Dedifferentiated amniotic fluid mesenchymal stem cell (primary cell): ENCODE measurements around the gene LMX1B.

Experiments used
- DNase-seq: peaks from one replicate; pipeline ENCODE4 v3.0.0-alpha.2; 2016; ENCODE audit errors: extremely low spot score

The LMX1B gene

GRCh38 chr9:126617823-126618165 is 4.1 kb downstream of the LMX1B start:
- DNase-seq: no peak

- DNase-seq: no peak
These were observed 4.5 kb downstream of the LMX1B start for GRCh38 chr9:126618190-126618584.

GRCh38 chr9:126618585-126619360 is 5.0 kb downstream of the LMX1B start:
- DNase-seq: no peak

GRCh38 chr9:126619361-126620135 is 5.8 kb downstream of the LMX1B start:
- DNase-seq: no peak

GRCh38 chr9:126620478-126620877 is 6.8 kb downstream of the LMX1B start:
- DNase-seq: no peak

GRCh38 chr9:126621061-126621918 is 7.6 kb downstream of the LMX1B start:
- no peak for DNase-seq

GRCh38 chr9:126621919-126622735 is 8.4 kb downstream of the LMX1B start:
- DNase-seq: no peak

GRCh38 chr9:126623314-126623666 is 9.6 kb downstream of the LMX1B start:
- no peak for DNase-seq

- DNase-seq: no peak
These were observed 10.1 kb downstream of the LMX1B start for GRCh38 chr9:126623667-126624478.

GRCh38 chr9:126624479-126624826 is 10.7 kb downstream of the LMX1B start:
- no peak for DNase-seq

GRCh38 chr9:126624912-126625311 is 11.2 kb downstream of the LMX1B start:
- DNase-seq: no peak

- no peak for DNase-seq
These were observed 11.8 kb downstream of the LMX1B start for GRCh38 chr9:126625329-126626126.

- no peak for DNase-seq
These were observed 12.6 kb downstream of the LMX1B start for GRCh38 chr9:126626127-126626925.

GRCh38 chr9:126626926-126627233 is 13.2 kb downstream of the LMX1B start:
- no peak for DNase-seq

- no peak for DNase-seq
These were observed 14.4 kb downstream of the LMX1B start for GRCh38 chr9:126628146-126628545.

- no peak for DNase-seq
These were observed 15.4 kb downstream of the LMX1B start for GRCh38 chr9:126628969-126629674.

- no peak for DNase-seq
These were observed 16.9 kb downstream of the LMX1B start for GRCh38 chr9:126630458-126631237.

GRCh38 chr9:126631254-126631653 is 17.5 kb downstream of the LMX1B start:
- DNase-seq: no peak
